Measurements from ENCODE around the gene PURB. TPM values are rescaled to one million over a fixed set of nuclear protein-coding genes. Genes with fewer than 3 reads are reported as not detected.
A peak's percentile ranks its signal among the peaks of the same experiment; 100 is the strongest.
"Not testable (repeated sequence)": the region's sequence is repeated elsewhere in the genome, so short reads cannot be mapped to it uniquely, and the experiment has no call there.

Gene PURB
- total and polyA plus RNA-seq, 9 of the 15 experiments (the other 6 are each of a cell fraction or from before 2014, with no cell fraction given): 1.6 to 14.1 (median 8.8) TPM

- in situ Hi-C loops (cut with MboI): not testable (repeated sequence)
Observed at GRCh38 chr7:44861949-44862348, 23.4 kb downstream of the PURB start.

More at GRCh38 chr7:44861949-44862348, 23.4 kb downstream of the PURB start:
- H3K27ac ChIP-seq (ENCODE audit: extremely low read depth, low read depth, low read length); BruUV-seq (replicated peaks); H3K4me1 ChIP-seq (replicated peaks in 1 of 2; ENCODE audit: control insufficient read depth in 2 of 2, insufficient read depth in 2 of 2, low read length in 2 of 2); H3K4me2 ChIP-seq (ENCODE audit: insufficient read depth, low read length); H3K9me3 ChIP-seq (replicated peaks; ENCODE audit: control insufficient read depth, insufficient read depth, low read depth, low read length); CTCF ChIA-PET (ENCODE audit: low intra/inter-chr PET ratio); H3K27me3 ChIP-seq (ENCODE audit: control insufficient read depth in 2 of 2, insufficient read depth in 2 of 2, low read length in 2 of 2); DNase-seq (ENCODE audit: extremely low read depth in 1 of 4, low spot score in 3 of 4); H3K79me2 ChIP-seq (ENCODE audit: control insufficient read depth, insufficient read depth, low read length); H3K36me3 ChIP-seq (ENCODE audit: control insufficient read depth, insufficient read depth, low read length); H3K4me3 ChIP-seq; intact Hi-C loops (cut with micrococcal nuclease); H4K20me1 ChIP-seq (replicated peaks; ENCODE audit: control insufficient read depth, insufficient read depth, low read length); FAIRE-seq; H3K9ac ChIP-seq (ENCODE audit: insufficient read depth in 1 of 2, low read depth in 2 of 2, low read length in 2 of 2); H3K9me1 ChIP-seq (ENCODE audit: control insufficient read depth, insufficient read depth, low read length); ATAC-seq; H2AFZ ChIP-seq (ENCODE audit: low read depth, low read length); TF ChIP-seq ATF3 (CRISPR knock-in tag; conservative IDR thresholded peaks at IDR 0.05): not testable (repeated sequence)
- POLR2A ChIA-PET: interaction anchor here (2.4 kb wide), 1 partner anchor 13 kb away, joined by 18 read pairs; the partner anchor contains the start of gene H2AZ2
- 21% methylated on average over 4 of the region's 4 CpGs for WGBS (ENCODE audit: insufficient coverage, low coverage, missing lambda C conversion rate)
- TF ChIP-seq ARID1B (IDR thresholded peaks at IDR 0.05) (peak; percentile 53), MEIS2 (IDR thresholded peaks at IDR 0.05; ENCODE audit: partially characterized antibody) (peak; percentile 20), CEBPB (tag; IDR thresholded peaks at IDR 0.05) (peak; percentile 13; the same call in 1 of the 2 replicates), KDM1A (IDR thresholded peaks at IDR 0.05) (peak; percentile 64 to 68), ATF3 (IDR thresholded peaks at IDR 0.05) (peak; percentile 68), CBFA2T2 (conservative IDR thresholded peaks at IDR 0.05) (0 out of 2 replicates have a peak, but pooled peaks have one; percentile 10), FOSL1 (tag; conservative IDR thresholded peaks at IDR 0.05) (peak; percentile 58; the same call in 1 of the 2 replicates), DPF2 (IDR thresholded peaks at IDR 0.05) (peak; percentile 67), SMARCE1 (IDR thresholded peaks at IDR 0.05) (peak; percentile 29; the same call in 1 of the 2 replicates), NCOR1 (IDR thresholded peaks at IDR 0.05) (0 out of 2 replicates have a peak, but pooled peaks have one; percentile 29), CBFA2T3 (IDR thresholded peaks at IDR 0.05) (peak; percentile 47; the same call in 1 of the 2 replicates)

Data from K562 (cell line).